Spleen (tissue), 7 donors: ENCODE data around the gene OR1F1.

Source experiments
- POLR2A ChIP-seq, 3 donors: fragments of 450-650 bp; IDR thresholded peaks; one replicate each; pipeline ENCODE4 v1.5.1; 2017; ENCODE audit warnings: antibody characterized with exemption in 3 of 3, mild to moderate bottlenecking in 1 of 3
- POLR2AphosphoS5 ChIP-seq, 3 donors: sonication (generic); formaldehyde crosslinking; IDR thresholded peaks; one replicate each; pipeline ENCODE4 v1.5.1; 2017; ENCODE audit warnings: antibody characterized with exemption in 3 of 3
- TF ChIP-seq, protein P1 (sequence below), 11 experiments: fragments of 200-600 bp in 7 of 11; fragments of 450-650 bp in 4 of 11; sonication (generic) in 4 of 11; IDR thresholded peaks in 8 of 11; conservative IDR thresholded peaks in 3 of 11; 1 replicate in 7 of 11; 2 replicates in 4 of 11; pipeline versions ENCODE4 v1.4.0 to v1.8.0; 2016 to 2021; ENCODE audit warnings: antibody characterized with exemption in 11 of 11, inconsistent platforms in 4 of 11, mild to moderate bottlenecking in 1 of 11
- donor health status: DM: no; HTN: no; CAD: no; lungs with moderate emphysema.
- donor health status: DM: no; HTN: no; CAD: no.
- donor health status: DM: no; HTN: no; CAD: no.

DNA sequence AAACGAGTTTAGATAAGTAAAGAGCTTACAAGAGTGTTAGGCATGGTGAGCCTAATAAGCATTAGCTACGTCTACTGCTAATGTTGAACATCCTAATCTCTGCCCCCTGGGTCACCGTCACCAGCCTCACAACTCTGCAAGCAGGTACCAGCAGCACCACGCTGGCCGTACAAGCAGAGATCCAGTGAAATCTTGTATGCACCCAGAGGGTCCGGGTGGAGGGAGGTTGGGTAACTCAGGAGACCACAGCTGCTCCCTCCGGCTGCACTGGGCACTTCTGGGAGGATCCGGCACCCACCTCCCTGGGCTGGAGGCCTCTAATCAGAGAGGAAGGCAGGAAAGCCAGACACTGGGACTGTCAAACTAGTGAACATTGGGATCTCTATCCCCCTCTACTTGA, 8.4 kb upstream of the OR1F1 start:
- TF ChIP-seq, protein P1, sequence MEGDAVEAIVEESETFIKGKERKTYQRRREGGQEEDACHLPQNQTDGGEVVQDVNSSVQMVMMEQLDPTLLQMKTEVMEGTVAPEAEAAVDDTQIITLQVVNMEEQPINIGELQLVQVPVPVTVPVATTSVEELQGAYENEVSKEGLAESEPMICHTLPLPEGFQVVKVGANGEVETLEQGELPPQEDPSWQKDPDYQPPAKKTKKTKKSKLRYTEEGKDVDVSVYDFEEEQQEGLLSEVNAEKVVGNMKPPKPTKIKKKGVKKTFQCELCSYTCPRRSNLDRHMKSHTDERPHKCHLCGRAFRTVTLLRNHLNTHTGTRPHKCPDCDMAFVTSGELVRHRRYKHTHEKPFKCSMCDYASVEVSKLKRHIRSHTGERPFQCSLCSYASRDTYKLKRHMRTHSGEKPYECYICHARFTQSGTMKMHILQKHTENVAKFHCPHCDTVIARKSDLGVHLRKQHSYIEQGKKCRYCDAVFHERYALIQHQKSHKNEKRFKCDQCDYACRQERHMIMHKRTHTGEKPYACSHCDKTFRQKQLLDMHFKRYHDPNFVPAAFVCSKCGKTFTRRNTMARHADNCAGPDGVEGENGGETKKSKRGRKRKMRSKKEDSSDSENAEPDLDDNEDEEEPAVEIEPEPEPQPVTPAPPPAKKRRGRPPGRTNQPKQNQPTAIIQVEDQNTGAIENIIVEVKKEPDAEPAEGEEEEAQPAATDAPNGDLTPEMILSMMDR (IDR thresholded peaks at IDR 0.05 in 8 of 11, conservative IDR thresholded peaks at IDR 0.05 in 3 of 11): no peak
- TF ChIP-seq POLR2A (IDR thresholded peaks at IDR 0.05): no peak
- TF ChIP-seq POLR2AphosphoS5 (IDR thresholded peaks at IDR 0.05): no peak
